Kidney (tissue), 14 donors: ENCODE data around the gene ANKRD44. TPM values are rescaled to one million over a fixed set of nuclear protein-coding genes. Genes with fewer than 3 reads are reported as not detected.

Experiments used
- DNase-seq, 5 donors: peaks; one replicate each; pipeline ENCODE4 v3.0.0-alpha.2; 2013 to 2020
- FAIRE-seq: peaks from 2 replicates; lab custom pipeline; 2012; peaks lifted over from hg19 to GRCh38; lab: Jason Lieb, UNC
- H3K27ac ChIP-seq, 2 donors: one replicate each; pipeline ENCODE4 v1.7.0; 2013; ENCODE audit warnings: low read depth in 2 of 2, low read length in 2 of 2, inconsistent platforms in 1 of 2
- H3K27me3 ChIP-seq: one replicate; pipeline ENCODE4 v1.7.1; 2013; ENCODE audit warnings: low read length, inconsistent platforms; ENCODE audit not compliant: control insufficient read depth, insufficient read depth
- H3K36me3 ChIP-seq, 3 donors: one replicate each; pipeline versions ENCODE4 v1.7.0 to v1.7.1; 2013; ENCODE audit warnings: low read length in 3 of 3, control low read depth in 1 of 3, inconsistent platforms in 1 of 3; ENCODE audit not compliant: insufficient read depth in 3 of 3, control insufficient read depth in 2 of 3
- H3K4me1 ChIP-seq, 3 donors: one replicate each; pipeline versions ENCODE4 v1.7.0 to v1.7.1; 2013; ENCODE audit warnings: low read length in 3 of 3, inconsistent platforms in 1 of 3, low read depth in 1 of 3; ENCODE audit not compliant: control insufficient read depth in 2 of 3, insufficient read depth in 2 of 3
- H3K4me3 ChIP-seq, 3 donors: one replicate each; pipeline versions ENCODE4 v1.7.0 to v1.8.1; 2013; ENCODE audit warnings: low read length in 3 of 3, control low read depth in 1 of 3, inconsistent platforms in 1 of 3
- H3K9ac ChIP-seq, 3 donors: one replicate each; pipeline versions ENCODE4 v1.7.0 to v1.7.1; 2013; ENCODE audit warnings: low read length in 3 of 3, control low read depth in 1 of 3, inconsistent platforms in 1 of 3
- H3K9me3 ChIP-seq, 3 donors: one replicate each; pipeline versions ENCODE4 v1.7.0 to v1.7.1; 2013; ENCODE audit warnings: low read length in 3 of 3, control low read depth in 1 of 3, inconsistent platforms in 1 of 3; ENCODE audit not compliant: control insufficient read depth in 2 of 3, insufficient read depth in 1 of 3
- intact Hi-C: fragments of 100-400 bp; cut with DNase I; formaldehyde crosslinking; loops from one replicate; pipeline ENCODE4 v1.11.1; 2022
- polyA plus RNA-seq: library from polyadenylated mRNA; stranded (reverse); fragments of 350-450 nt; fragmentation: Illumina TruSeq; extraction: RNeasy Lipid Tissue Mini Kit (QIAGEN cat#74804); gene quantifications from one replicate; pipeline ENCODE4 v1.2.3, GENCODE V29; 2014; ENCODE audit warnings: low read depth, low replicate concordance; ENCODE audit not compliant: insufficient read depth
- total RNA-seq: library from RNA; stranded (reverse); fragmentation: NEBNext Ultra II Directional; extraction: Animal tissue kit (Norgen Biotek cat#: 25700); gene quantifications from one replicate; pipeline ENCODE4 v1.2.1, GENCODE V29; 2021
- TF ChIP-seq, protein P1 (sequence below): IDR thresholded peaks from 3 replicates; pipeline ENCODE4 v1.5.1; 2012; ENCODE audit warnings: mild to moderate bottlenecking, moderate library complexity, borderline replicate concordance; ENCODE audit not compliant: insufficient read depth; ENCODE audit errors: extremely low read depth
- donor health status: control.
- donor health status: control.
- donor health status: control.
- donor health status: control.
- donor health status: control.
- donor health status: DM: yes; HTN: yes; CAD: no.
- donor health status: Normal renal cell carcinoma (clear cell type).

ANKRD44 gene
- total and polyA plus RNA-seq, 2 donors from 2014 or later: 2.2 to 39.2 TPM

DNA sequence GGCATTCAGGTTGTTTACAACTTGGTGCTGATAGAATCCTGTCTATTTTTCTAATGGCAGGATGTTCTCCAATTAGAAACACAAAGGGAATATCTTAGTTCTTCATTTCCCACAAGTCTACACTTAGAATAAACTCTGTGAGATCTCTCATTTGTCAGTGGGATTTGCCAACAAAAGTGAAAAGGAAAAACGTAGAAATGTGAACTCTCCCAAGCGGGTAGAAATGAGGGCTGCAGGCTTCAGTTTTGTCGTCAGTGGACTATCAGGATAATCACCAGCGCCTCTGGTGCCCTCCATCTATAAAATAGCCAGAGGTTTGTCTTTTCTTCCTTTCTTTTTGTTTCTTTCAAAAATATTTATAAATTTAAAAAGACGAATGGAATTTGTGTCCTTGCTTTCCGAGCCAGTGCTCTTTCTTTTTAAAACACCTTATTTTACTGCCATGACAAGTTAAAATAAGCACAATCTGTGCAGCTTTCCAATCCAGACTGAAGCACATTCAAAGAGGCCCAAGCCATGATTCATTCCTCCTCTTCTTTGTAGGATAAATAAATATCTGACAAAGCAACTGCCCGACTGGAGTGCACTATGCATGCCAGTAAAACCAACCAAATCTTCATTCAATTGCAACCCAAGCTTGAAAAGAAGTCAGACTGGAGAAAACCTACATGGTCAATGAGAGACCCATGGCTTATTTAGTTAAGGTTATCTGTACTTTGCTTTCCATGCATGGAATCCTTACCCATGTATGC is 185.8 kb downstream of the ANKRD44 start:
- H3K27ac ChIP-seq: no peak overlapping the region
- H3K4me3 ChIP-seq: no peak overlapping the region
- no peak overlapping the region for H3K9ac ChIP-seq
- H3K9me3 ChIP-seq: no peaks in the 10 kb centered on the region
- no peaks in the 10 kb centered on the region for H3K4me1 ChIP-seq
- no peaks in the 10 kb centered on the region for H3K27me3 ChIP-seq
- DNase-seq (no peak), FAIRE-seq (no peak)
- H3K36me3 ChIP-seq: peaks cover 0 to 2% (median 2%) of the 10 kb centered on the region in 3 donors
- TF ChIP-seq, protein P1, sequence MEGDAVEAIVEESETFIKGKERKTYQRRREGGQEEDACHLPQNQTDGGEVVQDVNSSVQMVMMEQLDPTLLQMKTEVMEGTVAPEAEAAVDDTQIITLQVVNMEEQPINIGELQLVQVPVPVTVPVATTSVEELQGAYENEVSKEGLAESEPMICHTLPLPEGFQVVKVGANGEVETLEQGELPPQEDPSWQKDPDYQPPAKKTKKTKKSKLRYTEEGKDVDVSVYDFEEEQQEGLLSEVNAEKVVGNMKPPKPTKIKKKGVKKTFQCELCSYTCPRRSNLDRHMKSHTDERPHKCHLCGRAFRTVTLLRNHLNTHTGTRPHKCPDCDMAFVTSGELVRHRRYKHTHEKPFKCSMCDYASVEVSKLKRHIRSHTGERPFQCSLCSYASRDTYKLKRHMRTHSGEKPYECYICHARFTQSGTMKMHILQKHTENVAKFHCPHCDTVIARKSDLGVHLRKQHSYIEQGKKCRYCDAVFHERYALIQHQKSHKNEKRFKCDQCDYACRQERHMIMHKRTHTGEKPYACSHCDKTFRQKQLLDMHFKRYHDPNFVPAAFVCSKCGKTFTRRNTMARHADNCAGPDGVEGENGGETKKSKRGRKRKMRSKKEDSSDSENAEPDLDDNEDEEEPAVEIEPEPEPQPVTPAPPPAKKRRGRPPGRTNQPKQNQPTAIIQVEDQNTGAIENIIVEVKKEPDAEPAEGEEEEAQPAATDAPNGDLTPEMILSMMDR: no peak
- intact Hi-C loops: no loop called here

DNA sequence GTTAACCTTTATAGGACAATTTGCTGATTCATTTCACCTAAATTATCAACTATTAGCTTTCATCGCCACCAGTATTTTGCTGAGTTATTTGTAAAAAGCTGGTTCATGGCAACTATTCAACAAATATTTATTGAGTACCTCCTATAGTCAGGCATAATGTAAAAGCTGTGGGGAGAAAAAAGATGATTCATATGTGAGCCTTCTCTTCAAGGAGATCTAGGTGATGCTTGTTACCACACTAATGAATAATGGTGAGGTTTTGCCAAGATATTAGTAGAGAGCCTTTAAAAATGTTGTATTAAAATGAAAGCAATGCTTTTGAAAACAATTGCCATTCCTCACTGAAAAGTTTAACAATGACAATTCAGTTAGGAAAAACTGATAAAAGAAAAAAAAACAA is 187.8 kb downstream of the ANKRD44 start:
- H3K27me3 ChIP-seq: no peaks in the 10 kb centered on the region
- no peak for FAIRE-seq
- H3K9me3 ChIP-seq: no peaks in the 10 kb centered on the region
- no peak overlapping the region for H3K9ac ChIP-seq
- TF ChIP-seq, protein P1: no peak
- H3K27ac ChIP-seq: no peak overlapping the region
- H3K36me3 ChIP-seq: peaks cover 0 to 2% (median 2%) of the 10 kb centered on the region in 3 donors
- intact Hi-C loops: no loop called here
- no peak overlapping the region for H3K4me3 ChIP-seq
- no peak for DNase-seq
- no peaks in the 10 kb centered on the region for H3K4me1 ChIP-seq

DNA sequence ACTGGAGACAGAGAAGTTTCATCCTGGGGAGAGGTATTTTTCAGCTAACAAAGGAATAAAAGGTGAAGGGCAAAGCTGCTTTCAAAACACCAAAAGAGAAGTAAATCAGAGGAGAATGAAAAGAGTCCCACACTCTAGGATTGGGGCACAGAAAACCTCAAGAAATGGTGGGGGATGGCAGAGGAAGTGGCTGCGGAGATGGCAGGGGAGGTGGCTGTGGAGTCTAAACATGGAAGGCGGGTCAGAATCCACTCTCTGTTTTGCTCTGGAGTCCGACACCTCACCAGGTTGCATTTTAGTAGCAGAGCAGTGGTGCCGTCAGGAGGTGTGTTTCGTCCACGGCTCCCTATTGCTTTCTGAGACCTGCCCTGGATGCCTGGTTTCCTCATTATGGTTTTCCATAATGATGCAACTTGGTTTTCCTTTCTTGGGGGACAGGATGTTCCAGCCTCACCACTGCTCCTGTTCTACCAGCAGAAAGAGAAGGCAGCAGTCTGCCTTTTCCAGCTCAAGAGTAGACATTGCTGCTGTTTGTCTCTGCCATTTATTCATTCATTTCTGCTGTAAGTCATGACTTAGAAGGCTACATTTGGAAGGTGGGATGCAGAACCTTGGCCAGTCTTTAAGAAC is 188.7 kb downstream of the ANKRD44 start:
- no peaks in the 10 kb centered on the region for H3K27me3 ChIP-seq
- H3K36me3 ChIP-seq: peaks cover 0 to 2% (median 2%) of the 10 kb centered on the region in 3 donors
- no peak for FAIRE-seq
- intact Hi-C loops: no loop called here
- H3K9me3 ChIP-seq: no peaks in the 10 kb centered on the region
- DNase-seq: no peak
- no peak overlapping the region for H3K4me3 ChIP-seq
- H3K9ac ChIP-seq: no peak overlapping the region
- H3K27ac ChIP-seq: no peak overlapping the region
- H3K4me1 ChIP-seq: no peaks in the 10 kb centered on the region
- TF ChIP-seq, protein P1: no peak
